GM19372 (cell line): ENCODE results near the gene OR10C1.
"Not testable (repeated sequence)": the region's sequence is repeated elsewhere in the genome, so short reads cannot be mapped to it uniquely, and the experiment has no call there.

ENCODE experiments used
- ATAC-seq: cut with Tn5 transposase; IDR thresholded peaks from one replicate; pipeline ENCODE4 v1.9.1; 2021; ENCODE audit warnings: mild to moderate bottlenecking, low read depth, moderate library complexity; ENCODE audit not compliant: unreplicated experiment

OR10C1 gene, protein sequence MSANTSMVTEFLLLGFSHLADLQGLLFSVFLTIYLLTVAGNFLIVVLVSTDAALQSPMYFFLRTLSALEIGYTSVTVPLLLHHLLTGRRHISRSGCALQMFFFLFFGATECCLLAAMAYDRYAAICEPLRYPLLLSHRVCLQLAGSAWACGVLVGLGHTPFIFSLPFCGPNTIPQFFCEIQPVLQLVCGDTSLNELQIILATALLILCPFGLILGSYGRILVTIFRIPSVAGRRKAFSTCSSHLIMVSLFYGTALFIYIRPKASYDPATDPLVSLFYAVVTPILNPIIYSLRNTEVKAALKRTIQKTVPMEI

DNA sequence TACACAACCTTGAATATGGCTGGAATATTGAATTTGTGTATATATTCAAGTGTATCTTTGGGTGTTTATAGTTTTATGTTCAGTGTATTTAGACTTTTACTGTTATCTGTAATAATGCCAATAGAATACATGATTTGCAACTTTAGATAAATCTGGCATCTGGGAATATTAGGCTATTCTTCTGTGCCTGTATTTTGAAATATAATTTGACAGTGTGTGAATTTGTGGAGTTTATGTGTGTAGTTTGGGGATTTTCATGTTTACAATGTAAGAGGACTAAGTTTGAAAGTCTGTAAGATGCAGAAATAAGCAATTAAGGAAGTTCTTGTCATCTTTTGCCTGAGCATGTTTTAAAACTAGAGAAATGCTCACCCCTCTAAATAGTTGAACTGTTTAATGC lies at the start of gene OR10C1:
Gene OR10C1 (plus strand): TSS at position 301 of the 400 bp plus-strand sequence. CDS start 710 bp downstream, outside the sequence.
- ATAC-seq: no peak

DNA sequence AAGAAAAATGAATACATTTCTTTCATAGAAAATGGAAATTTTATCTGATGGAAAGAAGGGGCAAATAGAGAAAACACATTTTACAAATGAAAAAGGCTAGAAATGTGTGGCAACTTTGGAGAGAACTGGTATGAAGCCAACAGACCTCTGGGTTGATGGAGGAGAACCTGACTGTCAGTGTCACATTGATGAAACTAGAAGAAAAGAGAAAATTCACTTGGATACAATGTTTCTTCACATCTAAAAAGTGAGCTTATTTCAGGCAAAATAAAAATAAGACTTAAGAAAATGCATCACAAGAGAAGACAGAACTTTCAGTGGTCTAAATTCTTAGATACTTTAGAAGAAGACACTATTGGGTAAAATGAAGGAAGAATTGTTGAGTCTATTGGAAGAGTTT lies 43.8 kb upstream of the OR10C1 start, which contains the start of gene OR12D2:
Gene OR12D2 (plus strand): TSS at position 301 of the 400 bp plus-strand sequence. CDS start 1,069 bp downstream, outside the sequence.
- ATAC-seq: no peak

DNA sequence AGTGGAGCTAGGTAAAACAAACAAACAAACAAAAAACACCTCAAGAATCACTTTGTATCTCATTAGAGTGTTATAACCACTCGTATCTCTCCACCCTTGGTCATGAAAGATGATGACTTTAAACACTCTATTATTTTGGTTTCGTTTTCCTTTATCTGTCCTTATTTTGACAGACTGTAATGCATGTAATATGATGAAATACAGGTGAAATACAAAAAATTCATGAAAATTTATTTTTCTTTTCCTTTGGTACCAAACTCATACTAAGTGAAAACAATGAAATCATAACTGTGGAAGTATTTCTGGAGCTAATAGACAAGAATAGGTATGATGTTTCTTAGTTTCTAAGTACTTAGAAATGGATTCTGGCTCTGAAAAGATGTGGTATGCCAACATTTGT lies 39.6 kb upstream of the OR10C1 start:
- no peak for ATAC-seq

DNA sequence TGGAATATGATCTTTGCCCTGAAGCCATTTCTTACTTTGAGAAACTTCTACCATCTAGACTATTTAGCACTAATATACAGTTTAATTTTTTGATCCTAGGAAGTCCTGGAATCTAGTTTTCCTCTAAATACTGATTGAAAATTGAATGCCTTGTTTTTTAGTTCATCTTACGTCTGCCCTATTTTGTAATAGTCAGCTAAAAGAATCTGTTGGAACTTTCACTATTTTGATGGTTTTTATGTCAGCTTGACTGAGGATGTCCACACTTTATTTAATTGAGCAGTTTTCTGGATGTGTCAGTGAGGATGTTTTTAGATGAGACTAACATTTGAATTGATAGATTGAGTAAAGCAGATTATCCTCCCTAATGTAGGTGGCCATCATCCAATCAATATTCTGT lies 35.3 kb upstream of the OR10C1 start:
- ATAC-seq: no peak

DNA sequence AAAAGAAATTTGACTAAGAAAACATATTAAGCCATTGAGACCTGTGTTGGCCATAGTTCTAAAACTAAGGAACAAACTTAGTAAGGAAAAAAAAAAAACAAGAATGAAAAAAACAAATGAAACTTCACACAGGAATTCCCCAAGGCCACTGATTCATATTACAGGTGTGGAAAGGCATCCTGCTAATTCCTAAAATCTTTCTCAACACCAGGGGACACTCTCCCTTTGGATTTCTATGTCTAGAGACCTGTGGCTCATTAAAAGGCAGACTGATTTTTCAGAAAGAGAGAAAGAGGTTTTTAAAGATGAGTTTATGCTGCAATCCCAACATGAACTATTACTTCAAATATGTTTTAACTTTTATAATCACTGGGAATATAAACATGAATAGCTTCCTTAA lies 24.5 kb upstream of the OR10C1 start, which contains the start of gene OR12D1:
Gene OR12D1 (plus strand): TSS at position 341 of the 400 bp plus-strand sequence.
- no peak for ATAC-seq

DNA sequence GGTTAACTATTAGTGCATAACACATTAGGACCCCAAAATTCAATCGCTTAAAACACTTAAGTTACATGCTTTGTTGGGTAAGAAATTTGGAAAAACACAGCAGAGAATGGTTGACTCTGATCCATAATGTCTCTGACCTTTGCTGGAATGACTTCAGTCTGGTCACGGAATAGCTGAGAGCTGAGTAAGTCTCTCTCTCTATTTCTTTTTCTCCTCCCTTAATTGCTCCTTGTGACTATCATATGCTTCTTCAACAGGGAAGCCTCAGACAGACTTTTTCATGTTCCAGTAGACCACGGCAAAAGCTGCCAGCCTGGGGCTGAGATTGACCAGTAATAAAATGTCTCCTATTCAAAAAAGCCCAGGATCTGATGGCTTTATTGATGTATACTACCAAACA lies 19.6 kb upstream of the OR10C1 start:
- ATAC-seq: no peak

DNA sequence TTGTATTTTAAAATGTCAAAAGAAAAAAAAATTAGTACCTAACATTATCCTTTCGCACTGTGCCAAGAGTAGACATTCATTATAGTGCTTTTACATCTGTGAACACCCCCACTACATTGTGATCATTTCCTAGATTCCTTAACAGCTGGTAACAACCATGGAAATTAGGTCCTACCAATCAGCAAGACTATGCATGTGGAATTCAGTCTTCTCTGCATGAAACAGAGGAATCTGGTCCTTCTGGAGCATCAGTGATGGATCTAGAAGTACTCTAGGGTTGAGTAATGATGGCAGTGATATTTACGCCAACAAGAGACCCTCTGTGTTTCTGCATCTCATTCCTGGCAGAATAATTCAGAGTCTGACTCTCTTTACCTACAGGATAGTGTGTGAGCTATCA lies 14.9 kb upstream of the OR10C1 start:
- no peak for ATAC-seq

DNA sequence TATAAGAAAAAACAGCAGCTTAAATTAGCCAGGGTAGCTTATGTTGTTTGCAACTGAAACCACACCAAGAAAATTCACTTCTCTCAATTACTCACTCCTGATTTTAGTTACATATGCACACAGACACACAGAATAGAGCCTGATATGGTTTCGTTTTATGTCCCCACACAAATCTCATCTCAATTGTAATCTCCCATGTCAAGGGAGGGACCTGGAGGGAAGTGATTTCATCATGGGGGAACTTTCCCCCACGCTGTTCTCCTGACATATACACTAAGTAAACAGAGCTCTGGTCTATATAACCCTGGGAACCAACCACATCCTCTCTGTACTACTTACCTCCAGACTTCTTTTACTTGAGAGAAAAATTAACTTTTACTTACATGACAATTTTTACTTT lies 14.5 kb upstream of the OR10C1 start:
- ATAC-seq: no peak

DNA sequence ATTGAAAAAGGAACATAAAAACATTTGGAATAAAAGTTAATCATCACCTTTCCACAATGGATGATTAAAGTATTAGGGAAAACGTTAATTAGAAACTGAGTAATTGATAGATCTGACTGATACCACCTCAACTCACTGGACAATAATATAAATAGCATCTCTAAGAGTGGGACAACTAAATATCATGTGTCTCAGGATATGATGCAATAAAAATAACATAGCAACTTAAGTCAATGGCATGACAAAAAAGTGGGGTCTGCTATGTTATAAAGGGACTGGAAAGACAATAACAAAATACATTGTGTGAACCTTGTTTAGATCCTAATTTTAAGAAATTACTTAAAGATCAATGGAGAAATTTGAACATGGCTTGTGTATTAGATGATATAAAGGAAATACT lies 14.0 kb upstream of the OR10C1 start:
- no peak for ATAC-seq

DNA sequence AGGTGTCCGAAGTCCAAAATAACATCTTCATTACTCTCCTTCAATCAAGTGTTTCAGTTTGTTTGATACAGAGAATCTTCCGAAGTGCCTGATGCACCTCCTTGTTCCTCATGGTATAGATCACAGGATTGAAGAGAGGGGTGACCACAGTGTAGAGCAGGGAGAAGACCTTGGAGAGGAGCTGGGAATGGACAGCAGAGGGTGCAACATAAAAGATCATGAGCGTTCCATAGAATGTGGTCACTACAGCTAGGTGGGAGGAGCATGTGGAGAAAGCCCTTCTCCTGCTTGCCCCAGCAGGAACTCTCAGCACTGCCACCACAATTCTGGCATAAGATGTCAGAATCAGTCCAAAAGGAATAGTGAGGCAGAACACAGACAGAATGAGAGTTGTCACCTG lies 12.5 kb upstream of the OR10C1 start:
- ATAC-seq: no peak

DNA sequence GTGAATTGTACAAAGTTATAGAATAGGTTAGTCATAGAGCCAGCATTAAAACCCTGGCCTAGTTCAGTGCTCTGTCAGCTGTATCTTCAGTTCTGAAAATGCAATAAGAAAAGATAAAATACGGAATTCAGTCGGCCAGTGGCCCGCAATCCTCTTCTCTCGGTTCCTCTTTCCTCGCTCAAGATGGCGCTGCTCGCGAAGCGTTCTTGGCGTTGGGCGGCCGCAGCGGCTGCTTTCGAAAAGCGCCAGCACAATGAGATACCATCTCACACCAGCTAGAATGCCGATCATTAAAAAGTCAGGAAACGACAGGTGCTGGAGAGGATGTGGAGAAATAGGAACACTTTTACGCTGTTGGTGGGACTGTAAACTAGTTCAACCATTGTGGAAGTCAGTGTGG lies 2.4 kb upstream of the OR10C1 start:
- not testable (repeated sequence) for ATAC-seq

DNA sequence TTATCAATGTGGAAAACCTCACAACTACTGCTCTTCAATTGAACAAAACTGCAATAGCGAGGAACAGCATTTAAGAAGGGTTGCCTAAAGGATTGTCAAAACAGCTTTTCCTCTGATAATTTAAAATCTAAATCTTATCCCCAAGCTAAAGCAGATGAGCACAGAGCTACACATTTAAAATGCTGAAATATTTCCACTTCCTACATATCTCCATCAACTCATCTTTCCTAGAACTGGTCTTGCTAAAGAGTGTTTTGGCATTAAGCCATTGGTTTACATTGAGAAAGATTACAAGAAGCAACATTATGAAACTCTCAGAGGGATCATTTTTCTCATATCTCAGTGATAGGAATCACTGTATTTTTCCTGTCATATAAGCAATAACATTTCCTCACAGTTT lies 3.6 kb downstream of the OR10C1 start:
- ATAC-seq: no peak

DNA sequence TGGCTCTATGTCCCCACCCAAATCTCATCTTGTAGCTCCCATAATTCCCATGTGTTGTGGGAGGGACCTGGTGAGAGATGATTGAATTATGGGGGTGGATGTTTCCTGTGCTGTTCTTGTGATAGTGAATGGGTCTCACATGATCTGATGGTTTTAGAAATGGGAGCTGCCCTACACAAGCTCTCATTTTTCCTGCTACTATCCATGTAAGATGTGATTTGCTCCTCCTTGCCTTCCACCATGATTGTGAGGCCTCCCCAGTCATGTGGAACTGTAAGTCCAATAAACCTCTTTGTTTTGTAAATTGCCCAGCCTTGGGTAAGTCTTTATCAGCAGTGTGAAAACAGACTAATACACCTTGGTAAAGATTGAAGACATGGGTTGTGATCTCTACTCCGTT lies 4.9 kb downstream of the OR10C1 start:
- not testable (repeated sequence) for ATAC-seq

DNA sequence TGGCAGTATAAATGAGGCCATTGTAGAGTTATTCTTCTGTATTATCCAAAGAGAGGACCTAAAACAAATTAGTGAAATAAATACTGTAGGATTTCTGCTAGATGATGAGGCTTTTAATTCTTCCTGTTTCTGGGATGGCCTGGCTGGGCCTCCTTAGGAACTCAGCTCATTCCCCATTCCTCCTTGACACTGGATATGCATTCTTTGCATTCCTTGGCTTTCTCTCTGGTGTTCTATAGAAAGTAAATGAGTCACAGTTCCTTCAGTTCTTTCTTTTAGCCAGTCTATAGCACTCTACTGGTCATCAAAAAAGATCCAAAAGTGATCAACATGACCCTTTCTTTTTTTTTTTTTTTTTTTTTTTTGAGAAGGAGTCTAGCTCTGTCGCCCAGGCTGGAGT lies 8.6 kb downstream of the OR10C1 start:
- ATAC-seq: no peak

DNA sequence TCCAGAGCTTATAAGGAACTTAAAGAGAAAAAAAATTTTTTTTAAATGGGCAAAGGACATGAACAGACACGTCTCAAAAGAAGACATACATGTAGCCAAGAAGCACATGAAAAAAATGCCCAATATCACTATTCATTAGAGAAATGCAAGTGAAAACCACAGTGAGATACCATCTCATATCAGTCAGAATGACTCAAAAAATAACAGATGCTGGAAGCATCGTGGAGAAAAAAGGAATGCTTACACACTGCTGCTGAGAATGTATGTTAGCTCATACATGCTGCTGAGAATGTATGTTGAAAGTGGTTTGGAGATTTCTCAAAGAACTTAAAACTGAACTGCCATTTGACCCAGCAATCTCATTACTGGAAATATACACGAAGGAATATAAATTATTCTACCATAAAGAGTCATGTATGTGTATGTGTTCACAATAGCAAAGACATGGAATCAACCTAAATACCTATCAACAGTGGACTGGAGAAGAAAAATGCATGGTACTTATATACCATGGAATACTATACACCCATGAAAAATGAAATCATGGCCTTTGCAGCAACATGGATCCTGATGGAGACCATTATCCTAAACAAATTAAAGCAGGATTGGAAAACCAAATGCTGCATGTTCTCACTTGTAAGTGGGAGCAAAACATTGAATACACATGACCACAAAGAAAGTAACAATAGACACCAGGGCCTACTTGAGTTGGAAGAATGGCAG lies 12.5 kb downstream of the OR10C1 start:
- ATAC-seq: no peak

DNA sequence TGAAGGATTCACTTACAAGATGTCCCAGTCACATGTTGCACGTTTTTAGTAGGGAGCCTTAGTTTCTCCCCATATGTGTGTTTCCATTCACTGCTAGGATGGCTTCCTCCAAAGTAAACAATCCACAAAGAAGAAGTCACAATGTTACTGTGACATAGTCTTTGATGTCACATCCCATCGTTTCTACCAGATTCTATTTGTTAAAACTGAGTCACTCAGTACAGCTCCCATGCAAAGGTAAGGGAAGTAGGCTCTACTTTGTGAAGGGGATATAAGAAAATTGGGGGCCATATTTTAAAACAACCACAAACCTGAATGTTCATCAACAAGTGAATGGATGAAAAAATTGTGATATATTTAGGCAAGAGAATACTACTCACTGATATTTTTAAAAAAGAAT lies 17.9 kb downstream of the OR10C1 start, which contains the start of the genes OR11A1 and OR2H1:
Gene OR11A1 (minus strand): TSS at position 101 of the 400 bp plus-strand sequence. CDS start 29,430 bp downstream, outside the sequence.
Gene OR2H1 (plus strand): TSS at position 185 of the 400 bp plus-strand sequence. CDS start 4,615 bp downstream, outside the sequence.
- no peak for ATAC-seq

DNA sequence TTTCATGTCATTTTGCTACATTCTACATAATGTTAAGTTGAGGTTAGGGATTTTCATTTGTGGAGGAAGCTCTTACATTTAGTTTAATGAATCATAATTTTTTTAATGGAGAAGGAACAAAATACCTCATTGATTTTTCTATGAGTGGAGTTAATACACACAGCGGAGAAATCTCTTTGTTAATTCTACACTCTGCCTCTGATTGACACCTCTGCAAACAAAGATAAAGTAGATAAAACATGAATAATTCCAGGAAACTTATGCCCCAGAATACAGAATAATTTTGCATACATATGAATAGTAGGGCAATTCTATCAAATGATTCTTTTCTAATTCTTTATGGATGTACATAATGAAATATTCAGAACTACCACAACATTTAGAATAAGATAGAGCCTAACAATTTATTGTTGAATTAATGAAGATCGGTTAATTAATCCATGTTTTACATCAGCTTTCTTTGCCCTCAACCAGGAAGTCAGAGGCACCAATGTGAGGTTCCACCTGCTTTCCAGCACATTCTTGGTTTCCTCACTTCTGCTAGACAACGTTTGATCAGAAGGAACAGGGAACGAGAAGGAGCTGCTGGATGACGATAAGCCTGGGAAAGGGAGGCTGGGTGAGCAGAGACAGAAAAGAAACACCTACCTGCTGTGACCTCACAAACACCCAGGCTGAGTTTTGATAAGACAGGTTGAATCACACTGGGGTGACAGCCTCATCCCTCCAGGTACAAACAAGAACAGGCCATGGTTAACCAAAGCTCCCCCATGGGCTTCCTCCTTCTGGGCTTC lies 22.1 kb downstream of the OR10C1 start:
- ATAC-seq: no peak

DNA sequence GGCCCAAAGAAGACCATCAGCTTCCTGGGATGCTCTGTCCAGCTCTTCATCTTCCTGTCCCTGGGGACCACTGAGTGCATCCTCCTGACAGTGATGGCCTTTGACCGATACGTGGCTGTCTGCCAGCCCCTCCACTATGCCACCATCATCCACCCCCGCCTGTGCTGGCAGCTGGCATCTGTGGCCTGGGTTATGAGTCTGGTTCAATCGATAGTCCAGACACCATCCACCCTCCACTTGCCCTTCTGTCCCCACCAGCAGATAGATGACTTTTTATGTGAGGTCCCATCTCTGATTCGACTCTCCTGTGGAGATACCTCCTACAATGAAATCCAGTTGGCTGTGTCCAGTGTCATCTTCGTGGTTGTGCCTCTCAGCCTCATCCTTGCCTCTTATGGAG lies 22.9 kb downstream of the OR10C1 start:
- no peak for ATAC-seq

DNA sequence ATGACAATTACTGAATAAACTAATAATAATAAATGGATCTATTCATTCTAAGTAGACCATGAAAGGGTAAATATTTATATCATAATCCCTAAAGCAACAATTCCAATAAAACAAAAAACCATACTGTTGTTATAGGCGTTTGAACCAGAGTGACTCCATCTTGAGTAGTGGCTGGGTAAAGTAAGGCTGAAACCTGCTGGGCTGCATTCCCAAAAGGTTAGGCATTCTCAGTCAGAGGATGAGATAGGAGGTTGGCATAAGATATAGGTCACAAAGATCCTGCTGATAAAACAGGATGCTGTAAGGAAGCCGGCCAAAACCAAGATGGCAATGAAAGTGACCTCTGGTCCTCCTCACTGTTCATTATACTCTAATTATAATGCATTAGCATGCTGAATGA lies 26.2 kb downstream of the OR10C1 start:
- ATAC-seq: no peak

DNA sequence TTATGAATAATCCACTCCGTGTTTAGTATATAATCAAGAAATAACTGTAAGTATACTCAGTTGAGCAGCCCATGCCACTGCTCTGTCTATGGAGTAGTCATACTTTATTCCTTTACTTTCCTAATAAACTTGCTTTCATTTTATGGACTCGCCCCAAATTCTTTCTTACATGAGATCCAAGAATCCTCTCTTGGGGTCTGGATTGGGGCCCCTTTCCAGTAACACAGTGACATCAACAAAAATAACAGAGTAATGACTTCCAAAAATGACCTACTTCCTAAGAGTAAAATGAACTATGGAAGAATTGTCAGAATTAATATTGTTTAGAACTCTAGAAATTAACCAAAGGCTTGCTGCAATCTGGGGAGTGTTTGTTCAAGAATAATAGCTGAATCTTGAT lies 26.7 kb downstream of the OR10C1 start:
- ATAC-seq: no peak

DNA sequence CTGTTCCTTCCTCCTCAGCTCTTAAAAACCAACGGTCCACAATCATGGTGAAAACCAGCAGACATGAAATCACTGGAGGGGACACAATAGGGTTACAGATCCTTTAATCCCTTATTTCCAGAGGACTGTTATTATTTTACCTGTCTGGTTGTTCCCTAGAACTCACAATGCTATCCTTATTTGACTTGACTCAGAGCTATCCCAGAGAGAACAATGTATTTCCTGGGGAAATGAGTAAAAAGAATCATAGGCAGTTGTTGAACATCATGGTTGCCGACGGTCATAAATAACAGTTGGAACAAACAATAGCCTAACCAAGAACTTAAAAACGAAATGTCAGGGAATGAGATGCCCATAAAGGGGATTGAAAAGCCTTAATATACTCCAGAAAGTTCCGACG lies 27.1 kb downstream of the OR10C1 start:
- ATAC-seq: no peak
